SHP77 (cell line): ENCODE data around the gene TEX2.
A peak's percentile ranks its signal among the peaks of the same experiment; 100 is the strongest.

Experiments used
- DNase-seq, 2 experiments: peaks; one replicate each; lab custom pipeline; 2025; lab: John Stamatoyannopoulos, UW

The TEX2 gene

DNA sequence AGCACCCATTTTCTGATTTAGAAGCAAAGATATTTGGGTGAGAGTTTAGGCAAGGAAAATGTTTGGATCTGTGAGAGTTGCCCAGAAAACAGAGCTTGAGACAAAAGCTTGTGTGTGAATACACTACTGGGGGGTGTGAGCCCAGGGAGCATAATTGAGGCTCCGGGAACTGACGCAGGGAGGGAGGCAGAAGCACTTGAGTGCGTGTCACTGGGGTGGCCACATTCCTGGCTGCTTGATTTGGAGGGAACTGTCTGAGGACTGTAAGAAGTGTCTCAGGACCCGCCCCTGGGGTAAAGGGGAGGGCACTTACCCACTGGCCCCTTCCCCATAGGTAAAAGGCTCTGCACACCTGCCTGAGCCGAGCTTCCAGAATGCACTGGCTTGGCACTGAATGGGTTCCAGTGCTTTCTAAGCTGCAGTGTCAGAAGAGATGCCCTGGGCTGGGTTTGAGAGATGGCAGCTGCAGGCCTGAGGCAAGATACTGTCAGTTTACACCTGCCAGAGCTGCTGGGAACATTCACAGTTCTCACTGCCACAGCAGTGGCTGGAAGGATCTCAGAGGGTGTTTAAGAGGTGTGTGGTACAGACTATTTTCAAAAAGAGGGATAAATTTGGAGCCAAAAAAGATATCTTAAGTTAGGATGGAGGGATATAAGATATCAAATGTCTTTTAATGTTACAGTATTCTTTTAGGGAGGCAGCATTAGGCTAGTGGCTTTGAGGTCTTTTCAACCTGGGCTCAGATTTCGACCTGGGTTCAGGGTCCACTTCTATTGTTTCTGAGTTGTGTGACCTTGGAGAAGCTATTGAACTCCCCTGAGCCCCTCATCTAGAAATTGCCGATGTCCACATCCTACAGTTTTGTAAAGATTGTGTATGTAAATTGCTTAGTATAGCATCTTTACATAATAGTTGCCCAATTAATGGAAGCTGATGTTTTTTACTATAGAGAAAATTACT lies 6.9 kb upstream of the TEX2 start:
- DNase-seq: peak in 1 of 2 experiments; percentile 18

- no peak for DNase-seq
These were observed 1.8 kb upstream of the TEX2 start for GRCh38 chr17:64264891-64265290.

DNA sequence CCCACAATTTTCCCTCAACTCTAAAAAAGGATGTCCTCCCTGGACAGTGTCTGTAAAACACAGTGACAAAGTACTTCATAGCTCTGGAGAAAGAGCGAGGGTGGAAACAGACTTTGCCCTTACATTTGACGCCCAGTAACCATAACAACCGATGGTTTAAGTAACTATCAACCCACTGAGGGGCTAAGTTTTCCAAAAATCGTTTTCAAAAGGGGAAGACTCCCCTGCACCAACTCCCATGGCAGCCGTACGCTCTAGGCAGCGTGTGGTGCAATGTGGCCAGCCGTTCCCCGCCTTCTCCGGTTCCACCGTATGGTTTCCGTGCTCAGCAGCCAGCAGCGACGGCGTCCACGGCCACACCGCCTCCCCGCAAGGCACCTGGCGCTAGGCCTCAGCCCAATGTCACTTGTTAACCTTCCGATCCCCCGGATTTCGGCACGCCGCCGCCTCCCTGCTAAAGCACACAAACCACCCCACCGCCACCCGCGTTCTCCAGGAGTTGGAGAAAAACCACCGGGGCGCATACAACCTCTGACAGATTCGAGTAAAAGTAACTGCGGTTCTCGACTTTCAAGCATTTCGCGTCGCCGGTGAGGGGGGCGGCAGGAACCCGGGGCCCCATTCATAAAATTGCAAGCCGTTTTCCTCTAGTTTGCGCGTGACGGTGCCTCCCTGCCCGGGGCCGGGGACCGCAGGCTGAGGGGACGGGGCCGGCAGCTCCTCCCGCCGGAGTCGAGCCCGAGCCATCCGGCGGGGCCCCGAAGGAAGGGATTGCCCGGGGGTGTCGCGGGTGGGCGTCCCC lies 661 bp downstream of the TEX2 start:
- DNase-seq: peak in 1 of 2 experiments; percentile 36

DNA sequence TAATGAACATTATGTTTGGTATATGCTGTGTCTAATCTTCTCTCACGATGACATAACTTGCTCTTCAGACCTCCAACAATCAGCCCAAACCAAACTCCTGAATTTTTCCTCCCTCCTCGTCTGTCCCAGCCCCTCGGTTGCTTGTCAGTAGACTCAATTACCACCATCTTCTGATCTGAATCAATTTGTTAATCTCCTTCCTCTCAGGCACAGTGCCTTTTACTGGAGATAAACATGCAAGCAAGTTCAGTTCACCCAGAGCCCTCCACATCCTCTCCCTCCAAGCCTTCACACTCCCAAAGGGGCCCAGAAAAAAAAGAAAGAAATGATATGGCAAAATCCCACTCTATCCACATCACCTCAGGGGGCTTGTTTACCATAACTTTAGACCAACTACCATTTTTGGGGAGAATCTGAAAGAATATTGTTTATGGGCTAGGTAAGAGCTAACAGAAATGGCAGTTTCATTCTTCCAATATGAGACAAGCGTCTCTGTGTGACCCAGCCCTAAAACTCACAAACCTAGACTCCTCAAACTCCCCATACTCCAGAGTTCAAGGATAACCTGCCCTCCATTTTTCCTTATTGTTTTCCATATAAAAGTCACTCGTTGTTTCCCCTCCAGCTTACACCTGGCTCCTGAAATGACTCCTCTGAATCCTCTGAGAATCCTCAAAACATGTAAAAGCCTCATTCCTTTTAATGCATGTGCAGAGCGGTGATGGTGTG lies 1.5 kb downstream of the TEX2 start:
- no peak for DNase-seq

GRCh38 chr17:64260886-64261285 lies 2.2 kb downstream of the TEX2 start:
- no peak for DNase-seq

- DNase-seq: no peak
These were observed 3.1 kb downstream of the TEX2 start for GRCh38 chr17:64259922-64260321.

- DNase-seq: no peak
These were observed 3.6 kb downstream of the TEX2 start for GRCh38 chr17:64259426-64259825.

GRCh38 chr17:64256913-64257807 lies 5.9 kb downstream of the TEX2 start:
- DNase-seq: no peak

GRCh38 chr17:64255764-64256163 lies 7.3 kb downstream of the TEX2 start:
- peak in 1 of 2 experiments; percentile 19 for DNase-seq

DNA sequence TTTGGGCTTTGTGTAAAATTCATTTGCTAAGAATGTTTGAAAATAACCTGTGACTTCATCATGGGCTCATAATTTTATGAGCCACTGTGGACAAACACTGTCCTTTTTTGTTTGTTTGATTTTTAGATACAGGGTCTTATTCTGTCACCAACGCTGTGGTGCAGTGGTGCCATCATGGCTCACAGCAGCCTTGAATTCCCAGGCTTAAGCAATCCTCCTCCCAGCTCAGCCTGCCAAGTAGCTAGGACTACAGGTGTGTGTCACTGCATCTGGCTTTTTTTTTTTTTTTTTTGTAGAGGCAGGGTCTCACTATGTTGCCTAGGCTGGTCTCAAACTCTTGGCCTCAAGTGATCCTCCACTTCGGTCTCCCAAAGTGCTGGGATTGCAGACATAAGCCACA lies 8.3 kb downstream of the TEX2 start:
- no peak for DNase-seq

DNA sequence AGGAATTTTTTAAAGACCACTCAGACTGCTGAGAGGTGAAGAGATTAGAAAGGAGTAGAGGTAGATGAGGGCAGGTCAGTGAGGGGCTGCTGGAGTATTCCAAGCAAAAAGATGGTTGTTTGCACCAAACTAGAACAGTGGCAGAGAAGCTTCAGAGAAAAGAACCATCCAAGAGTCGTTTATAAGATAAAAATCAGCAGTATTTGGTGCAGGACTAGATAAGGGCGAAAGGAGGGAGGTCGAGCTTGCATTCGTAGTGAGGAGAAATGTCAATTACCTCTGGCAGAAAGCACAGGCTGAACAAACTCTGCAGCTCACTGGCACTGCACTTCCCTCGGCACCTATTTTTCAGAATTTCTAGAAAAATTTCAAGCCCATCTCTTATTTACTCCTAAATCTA lies 9.6 kb downstream of the TEX2 start:
- no peak for DNase-seq

- DNase-seq: no peak
These were observed 10.2 kb downstream of the TEX2 start for GRCh38 chr17:64252831-64253230.

- DNase-seq: no peak
These were observed 12.7 kb downstream of the TEX2 start for GRCh38 chr17:64250233-64250835.

DNA sequence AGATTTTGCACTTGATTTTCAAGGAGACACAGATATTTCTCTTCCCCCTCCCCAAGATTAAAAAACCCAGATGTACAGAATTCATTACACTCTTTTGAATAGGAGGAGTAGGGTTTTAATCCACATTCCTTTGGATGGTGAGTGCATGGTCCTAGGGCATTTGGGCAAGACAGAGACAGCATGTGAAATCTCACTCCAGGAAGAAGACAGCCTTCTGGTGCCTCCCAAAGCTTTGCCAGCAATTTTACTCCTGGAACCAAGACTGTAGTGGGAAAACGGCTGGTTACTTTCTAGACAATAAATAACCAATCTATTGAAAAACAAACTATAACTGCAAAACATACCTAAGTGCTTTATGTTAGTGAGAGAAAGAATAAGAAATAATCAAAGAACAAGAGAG lies 15.2 kb downstream of the TEX2 start:
- no peak for DNase-seq

DNA sequence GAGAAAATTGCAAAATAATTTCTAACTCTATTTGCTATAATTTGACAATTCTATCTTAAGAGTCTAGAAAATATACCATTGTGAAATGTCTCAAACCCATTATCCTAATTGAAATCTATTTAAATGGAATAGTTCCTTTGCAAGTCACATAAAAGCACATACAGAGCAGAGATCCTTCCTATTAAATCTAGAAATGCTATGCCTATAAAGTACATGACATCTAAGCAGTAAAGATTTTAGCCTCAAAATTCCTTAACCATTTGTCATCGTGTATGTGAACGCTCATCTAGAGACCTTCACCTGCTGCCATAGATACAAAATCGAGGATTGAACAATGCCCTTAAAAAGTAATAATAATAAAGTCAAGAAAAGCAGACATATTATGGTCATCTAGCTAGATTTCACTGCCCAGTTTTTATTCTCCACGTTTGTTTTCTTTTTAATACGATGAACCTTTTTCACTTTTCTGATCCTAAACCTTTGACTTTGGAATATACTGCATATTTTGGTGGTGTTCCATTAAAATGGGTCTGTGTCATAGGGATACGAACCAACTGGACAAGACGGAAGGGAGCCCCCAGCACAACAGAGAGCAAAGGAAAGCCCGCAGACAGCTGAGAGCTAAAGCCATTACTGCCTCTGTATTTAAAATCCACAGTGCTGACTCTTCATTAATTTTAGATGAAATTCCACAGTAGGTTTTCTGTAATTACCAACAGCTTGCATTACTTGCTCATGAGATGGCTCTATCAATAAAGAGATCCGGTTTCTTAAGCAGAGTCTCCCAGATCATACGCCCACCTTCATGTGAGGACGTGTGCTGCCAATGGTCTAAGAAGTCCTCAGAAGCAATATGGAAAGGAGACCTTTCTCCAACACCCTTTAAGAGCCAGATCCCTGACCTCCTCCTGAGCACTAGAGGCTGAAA lies 17.6 kb downstream of the TEX2 start:
- DNase-seq: no peak

GRCh38 chr17:64244165-64244564 lies 18.9 kb downstream of the TEX2 start:
- no peak for DNase-seq

DNA sequence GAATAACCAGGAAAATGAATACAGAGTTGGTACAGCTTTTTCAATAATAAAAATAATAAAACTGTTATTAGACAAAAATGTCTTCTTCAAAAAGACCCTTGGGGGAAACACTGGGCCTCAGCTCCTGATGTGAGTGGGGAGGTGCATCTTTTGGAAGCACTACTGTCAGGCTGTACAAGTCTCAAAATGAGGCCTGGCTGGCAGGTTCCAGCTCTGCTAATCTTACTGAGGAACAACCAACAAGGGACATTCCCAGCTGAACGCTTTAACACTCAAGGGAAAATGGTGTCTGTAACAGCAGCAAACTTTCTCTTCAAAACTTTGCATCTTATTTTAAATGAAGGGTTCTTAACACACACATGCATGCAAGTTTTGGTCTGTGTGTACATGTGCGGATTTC lies 19.7 kb downstream of the TEX2 start:
- no peak for DNase-seq

DNA sequence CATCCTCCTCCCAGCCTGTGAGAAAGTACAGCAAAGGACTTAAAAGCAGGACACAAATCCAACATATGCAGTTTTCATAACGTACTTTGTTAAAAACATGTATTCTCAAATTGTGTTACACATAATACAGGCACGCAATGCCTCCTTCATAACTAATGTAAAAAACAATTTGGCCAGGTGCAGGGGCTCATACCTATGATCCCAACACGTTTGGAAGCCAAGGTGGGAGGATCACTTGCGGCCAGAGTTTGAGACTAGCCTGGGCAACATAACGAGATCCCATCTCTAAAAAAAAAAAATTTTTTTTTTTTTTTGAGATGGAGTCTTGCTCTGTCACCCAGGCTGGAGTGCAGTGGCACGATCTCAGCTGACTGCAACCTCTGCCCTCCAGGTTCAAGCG lies 20.4 kb downstream of the TEX2 start:
- no peak for DNase-seq

GRCh38 chr17:64240741-64241347 lies 22.2 kb downstream of the TEX2 start:
- DNase-seq: no peak
